Stimulated activated CD4-positive, alpha-beta T cell treated with anti-CD3 and anti-CD28 coated beads, Interleukin-12 subunit alpha, Interleukin-12 subunit beta, amount 100 ng/mL, for 4 hours (primary cell): ENCODE data around the gene RAB8B.

Source experiments
- DNase-seq: peaks from one replicate; pipeline ENCODE4 v3.0.0-alpha.2; 2020

The RAB8B gene

DNA sequence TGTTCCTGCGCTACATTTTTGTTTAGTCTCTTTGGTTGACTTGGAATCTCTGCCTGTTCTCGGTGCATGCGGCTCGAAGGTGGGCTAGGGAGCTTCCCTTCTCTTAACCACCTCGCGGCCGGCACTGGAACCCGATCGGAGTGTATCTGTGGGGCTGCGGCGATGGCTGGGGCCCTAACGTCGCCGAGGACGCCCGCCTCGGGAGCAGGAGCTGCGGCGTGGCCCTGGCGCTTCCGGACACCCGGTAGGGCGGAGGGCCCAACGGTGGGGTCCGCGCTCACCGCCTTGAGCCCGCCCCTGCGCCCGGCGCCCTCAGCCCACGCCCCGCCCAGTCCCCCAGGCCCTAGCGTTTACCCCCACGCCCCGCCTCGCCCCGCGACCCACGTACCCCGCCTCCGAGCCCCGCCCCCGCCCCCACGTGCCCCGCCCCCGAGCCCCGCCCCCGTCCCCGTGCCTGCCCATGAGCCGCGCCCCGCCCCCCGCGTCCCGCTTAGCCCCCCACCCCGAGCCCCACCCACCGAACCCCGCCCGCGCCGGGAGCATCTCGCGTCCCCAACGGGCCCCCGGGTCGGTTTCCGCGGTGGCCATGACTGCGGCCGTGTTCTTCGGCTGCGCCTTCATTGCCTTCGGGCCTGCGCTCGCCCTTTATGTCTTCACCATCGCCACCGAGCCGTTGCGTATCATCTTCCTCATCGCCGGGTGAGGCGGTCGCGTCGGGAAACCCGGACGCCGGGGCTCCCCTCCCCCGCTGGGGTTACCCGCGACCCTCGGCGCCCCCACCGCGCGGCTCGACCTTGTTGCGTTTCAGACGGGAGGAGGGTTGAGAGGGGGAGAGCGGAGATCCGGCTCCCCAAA lies 87.9 kb downstream of the RAB8B start, which contains the start of gene APH1B:
TSS of gene APH1B (plus strand) at position 568 of the 855 bp plus-strand sequence. CDS start at position 587, 19 bp downstream.
- DNase-seq = peak; percentile 74

DNA sequence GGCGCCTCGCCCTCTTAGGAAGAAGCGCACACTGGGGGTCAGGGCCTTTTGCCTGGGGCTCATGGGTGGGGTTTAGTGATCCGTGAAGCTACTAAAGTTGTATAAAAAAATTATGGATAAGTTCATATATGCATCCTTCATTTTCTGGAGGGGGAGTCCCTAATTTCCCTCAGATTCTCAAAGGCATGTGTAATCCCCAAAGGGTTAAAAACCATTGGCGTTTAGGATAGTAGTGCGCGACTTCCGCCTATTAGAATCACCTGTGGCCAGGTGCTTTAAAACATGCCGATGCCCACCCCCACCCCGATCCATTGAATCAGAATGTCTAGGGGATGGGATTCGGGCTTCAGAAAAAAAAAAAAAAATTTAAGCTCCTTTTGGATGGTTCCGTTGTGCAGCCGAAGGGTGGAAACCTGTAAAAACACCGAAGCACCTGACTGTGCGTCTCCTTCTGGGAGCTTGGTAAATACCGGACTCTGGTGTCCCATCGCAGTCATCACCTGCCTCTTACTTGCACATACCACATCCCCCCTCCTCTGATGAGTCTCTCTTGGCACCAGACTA lies 88.6 kb downstream of the RAB8B start:
- DNase-seq = no peak

DNA sequence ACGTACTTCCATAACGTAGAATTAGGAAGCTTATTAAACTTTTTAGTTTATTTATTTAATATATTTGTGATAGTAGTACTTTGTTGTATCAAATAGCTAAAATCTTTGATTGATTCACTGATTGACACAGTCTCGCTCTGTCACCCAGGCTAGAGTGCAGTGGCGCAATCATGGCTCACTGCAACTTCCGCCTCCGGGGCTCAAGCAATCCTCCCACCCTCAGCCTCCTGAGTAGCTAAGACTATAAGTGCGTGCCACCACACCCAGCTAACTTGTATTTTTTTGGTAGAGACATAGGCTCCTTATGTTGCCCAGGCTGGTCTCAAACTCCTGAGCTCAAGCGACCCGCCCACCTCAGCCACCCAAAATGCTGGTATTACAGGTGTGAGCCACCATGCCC lies 93.7 kb downstream of the RAB8B start:
- DNase-seq = no peak

DNA sequence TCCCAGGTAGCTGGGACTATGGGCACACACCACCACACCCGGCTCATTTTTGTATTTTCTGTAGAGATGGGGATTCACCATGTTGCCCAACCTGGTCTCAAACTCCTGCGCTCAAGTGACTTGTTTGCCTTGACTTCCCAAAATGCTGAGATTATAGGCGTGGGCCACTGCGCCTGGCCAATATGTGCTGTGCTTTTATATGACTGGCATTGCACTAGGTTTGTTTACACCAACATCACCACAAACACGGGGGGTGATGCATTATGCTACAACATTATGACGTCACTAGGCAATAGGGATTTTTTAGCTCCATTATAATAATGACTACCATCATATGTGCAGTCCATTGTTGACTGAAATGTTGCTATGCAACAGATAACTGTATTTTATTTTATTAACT lies 94.9 kb downstream of the RAB8B start:
- DNase-seq = no peak

DNA sequence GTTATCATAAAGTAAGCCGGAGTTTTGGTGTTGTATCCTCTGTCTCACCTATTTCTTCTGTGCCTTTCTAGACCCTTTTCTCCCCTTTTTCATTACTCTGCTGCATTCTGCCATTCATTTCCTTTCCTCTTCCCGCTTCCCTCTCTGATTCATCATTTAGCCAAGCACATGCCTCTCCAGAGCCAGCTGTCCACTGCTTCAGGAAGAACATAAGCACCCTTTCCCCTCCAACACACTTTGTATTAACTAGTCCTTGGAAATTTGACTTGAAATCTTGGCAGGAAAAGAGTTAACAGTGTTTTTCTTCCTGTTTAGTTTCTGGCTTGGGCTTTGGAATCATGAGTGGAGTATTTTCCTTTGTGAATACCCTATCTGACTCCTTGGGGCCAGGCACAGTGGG lies 97.7 kb downstream of the RAB8B start:
- DNase-seq = no peak

DNA sequence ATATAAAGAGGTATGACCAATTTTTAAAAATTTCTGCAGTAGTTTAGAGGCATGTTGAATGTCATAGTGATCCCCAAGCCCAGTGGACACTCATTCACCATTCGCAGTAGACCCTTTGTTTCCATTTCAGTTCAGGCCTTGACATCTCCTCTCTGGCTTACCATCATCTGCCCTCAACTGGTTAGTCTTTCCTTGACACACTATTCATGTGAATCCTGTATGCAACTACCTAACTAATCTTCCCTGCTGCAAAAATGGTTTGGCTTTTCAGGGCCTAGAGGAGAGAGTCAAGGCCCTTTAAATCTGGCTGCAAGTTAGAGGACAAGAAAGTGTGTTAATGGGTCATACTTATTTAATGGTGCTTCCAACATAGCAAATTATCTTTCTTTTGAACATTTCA lies 98.9 kb downstream of the RAB8B start:
- no peak for DNase-seq

DNA sequence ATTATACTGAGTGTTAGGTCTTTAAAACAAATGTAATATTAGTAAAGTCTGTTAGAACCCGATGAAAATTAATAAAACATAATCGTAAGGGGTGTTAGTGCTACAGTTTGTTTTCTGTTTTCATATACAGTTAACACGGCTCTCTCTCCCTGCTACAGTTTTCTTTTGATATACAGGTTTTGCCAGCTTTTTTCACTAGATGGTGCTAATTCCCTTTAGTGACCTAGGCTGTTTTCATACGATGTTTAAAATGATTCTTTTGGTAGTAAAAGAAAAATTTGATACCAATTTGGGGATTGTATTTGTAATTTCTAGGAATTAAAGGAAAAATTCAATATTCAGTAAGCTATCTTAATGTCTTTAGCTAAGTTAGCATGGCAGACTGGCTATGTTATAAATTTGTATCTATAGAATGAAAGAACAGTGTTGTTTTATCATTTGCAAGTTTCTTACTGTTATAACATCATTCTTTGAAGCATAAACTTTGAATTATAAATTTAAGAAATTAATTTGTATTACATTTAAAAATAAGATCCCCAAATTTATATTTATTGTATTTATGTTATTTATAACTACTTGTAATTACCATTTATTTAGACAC lies 99.5 kb downstream of the RAB8B start:
- no peak for DNase-seq

DNA sequence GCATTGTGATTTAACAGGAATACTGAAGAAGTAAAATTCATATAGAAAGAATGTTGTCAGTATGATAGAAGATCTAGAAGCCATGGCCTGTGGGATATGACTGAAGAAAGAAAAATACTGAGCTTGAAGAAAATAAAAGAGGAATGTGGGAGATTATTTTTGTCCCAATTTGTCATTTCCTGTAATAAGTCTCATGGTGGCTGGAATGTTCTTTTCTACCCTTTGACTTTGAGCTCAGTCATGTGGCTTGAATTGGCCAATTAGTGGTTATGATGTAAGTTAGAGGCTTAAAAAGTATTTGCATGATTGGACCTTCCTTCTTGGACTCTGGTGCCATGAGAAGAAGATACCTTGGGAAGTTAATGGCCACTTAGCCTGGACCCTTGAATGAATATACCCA lies 102.1 kb downstream of the RAB8B start:
- no peak for DNase-seq

DNA sequence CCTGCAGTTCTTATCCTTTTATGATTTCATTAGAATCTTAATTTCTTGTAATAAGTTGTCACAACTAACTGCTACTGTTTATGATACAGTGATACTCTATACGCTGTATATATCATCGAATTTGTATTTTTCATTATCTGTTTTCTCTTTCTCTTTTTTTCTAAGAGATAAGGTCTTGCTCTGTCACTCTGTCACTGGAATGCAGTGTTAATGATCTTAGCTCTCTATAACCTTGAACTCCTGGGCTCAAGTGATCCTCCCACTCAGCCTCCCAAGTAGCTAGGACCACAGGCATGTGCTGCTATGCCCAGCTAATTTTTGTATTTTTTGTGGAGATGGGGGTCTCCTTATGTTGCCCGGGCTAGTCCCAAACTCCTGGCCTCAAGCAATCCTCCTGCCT lies 102.8 kb downstream of the RAB8B start:
- no peak for DNase-seq

DNA sequence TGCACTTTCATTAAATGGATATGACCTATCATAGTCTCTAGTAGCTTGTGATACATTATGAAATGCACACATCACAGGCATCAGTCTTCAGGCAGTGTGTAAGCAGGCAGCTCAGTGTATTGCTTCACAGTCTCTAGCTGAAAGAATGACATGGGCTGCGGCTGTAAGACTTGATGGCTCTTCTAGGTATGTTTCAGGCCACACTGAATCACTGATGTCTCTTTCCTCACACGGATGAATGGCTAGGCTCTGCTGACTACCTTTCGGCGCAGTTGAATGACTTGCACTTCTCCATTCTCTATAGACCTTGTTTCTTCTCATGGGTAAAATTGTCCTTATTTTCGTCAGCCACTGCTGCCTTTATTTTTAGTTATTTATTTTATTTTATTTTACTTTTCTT lies 103.4 kb downstream of the RAB8B start:
- DNase-seq = no peak

DNA sequence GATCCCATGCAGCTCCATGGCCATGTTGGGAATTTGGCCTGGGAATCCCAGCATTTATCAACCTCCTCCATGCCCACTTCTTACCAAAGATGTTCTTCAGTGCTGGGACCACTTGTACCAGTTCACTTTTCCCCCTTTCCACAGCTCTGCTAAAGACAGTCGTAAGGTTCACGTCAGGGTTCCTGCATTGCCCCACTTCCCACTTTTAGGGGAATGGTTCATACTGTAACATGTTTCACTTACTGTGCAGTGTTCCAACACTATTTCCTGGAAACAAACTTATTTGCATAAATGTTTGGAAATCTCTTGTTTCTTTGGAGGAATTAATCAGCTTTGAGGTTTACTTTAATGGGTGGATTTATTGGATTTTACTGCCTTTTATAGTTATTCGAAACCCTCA lies 105.0 kb downstream of the RAB8B start:
- no peak for DNase-seq

DNA sequence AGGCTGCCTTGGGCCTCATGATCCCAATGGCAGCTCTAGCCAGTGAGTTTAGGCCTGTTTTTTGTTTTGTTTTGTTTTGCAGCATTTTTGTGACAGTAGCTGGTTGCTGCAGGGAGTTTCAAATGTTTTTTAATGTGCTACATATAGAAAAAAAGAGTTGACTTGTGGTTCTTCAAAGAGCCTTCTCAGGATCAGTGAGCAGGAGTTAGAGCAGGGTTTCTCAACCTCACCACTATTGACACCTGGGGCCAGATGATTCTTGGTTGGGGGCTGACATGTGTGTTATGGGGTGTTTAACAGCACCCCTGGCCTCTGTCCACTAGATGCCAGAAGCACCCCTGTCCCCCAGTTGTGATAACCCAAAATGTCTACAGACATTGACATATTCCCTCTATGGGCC lies 105.9 kb downstream of the RAB8B start:
- DNase-seq = no peak

DNA sequence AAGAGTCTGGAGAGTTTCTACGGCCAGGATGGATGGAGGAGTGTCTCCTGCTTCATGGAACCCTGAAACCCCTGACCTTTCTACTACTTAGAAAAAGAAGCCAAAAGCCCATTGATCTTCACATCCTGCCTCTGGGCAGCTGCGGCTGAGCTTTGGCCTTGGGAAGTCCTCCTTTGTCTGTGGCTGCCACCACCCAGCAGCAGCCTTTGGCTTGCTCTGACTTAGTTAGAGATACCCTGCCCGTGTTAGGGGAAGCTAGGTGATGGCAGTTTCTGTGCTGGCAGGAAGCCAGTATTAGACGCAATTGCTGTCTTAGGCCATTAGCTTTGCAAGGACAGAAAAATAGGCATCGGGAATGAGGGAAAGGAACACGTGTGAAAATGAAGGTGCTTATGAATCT lies 106.8 kb downstream of the RAB8B start:
- DNase-seq = no peak

DNA sequence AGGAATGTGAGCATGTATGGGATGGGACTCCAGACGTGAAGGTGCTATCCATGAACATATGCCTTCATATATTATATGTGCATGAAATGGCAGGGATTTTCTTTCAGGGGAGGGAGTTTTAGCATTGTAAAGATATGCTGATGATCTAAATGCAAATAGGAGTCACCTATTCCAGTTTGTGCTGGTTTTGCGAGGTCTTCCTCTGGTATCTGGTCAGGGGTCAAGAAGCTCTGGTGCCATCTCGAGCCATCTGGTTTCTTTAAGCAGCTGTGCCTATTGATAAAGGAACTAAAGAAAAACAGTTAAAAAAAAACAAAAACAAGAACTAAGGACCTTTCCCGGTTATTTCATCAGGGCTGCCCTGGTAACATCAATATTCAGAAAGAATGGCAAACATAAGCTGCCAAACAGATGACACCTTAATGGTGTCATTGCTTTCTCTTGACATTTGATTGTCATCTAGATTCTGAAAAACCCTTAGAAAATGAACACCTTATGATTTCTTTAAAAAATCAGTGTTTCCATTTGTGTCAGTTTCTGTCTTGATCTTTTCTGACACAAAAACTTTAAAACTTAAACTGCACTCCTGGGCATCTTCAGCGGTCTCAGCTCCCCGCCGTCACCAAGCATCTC lies 110.7 kb downstream of the RAB8B start:
- DNase-seq = no peak

DNA sequence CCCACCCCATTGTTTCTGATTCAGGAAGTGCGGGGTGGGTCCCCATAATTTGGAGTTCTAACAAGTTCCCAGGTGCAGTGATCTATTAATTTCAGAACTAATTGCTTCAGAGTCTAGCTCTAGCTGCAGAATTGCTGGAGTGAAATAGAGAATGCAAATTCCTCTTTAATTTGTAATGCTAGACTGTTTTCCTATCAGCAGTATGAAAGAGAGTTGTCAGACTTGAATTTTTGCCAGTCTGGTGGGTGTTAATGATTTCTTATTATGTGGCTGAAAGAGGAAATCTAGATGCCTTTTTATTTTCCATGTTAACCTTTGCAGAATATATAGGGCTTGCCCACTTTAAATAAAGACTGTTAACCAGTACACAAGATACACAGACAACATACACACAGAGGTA lies 111.7 kb downstream of the RAB8B start:
- no peak for DNase-seq

DNA sequence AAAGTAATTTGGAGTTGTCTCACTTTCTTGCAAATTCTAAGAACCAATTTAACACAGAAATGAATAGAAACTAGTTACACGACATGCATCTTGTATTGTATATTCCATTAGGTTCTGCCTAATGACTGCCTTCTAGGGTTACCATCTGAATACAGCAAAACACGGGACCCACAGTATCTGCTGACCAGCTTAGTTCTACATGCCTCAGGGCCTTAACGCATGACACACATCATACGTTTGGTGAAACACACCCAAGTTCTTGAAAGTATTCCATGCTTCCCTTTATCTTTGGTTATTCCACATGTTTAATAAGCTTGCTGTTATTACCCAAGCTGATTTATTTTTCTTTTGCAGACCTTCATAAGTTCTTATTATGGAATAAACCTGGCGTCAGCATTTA lies 115.9 kb downstream of the RAB8B start:
- no peak for DNase-seq

DNA sequence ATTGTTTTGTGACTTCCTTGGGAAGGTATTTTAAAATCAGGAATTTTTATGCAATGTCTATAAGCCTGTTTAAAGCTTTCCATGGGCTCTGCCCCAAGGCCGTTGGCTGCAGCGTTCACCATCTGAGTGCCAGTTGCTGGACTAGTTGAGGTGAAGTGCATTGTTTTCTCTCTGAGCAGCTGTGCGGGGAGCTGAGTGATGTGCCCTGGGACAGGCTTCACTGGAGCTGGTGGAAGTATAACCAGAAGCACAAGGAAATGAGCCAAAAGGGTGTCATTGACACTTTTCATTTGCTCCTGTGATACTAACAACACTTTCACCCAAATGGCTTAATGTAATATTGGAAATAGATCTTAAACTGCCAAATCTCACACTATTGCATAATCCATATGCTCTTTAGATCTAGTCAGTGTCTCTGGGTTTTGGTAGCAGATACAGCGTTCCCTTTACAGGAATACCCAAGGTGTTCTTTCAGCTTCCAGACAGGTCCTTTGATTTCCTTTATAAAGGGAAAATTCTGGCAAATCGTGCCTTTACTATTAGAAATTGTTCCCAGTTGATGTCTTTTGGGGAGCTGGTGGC lies 117.2 kb downstream of the RAB8B start:
- no peak for DNase-seq

DNA sequence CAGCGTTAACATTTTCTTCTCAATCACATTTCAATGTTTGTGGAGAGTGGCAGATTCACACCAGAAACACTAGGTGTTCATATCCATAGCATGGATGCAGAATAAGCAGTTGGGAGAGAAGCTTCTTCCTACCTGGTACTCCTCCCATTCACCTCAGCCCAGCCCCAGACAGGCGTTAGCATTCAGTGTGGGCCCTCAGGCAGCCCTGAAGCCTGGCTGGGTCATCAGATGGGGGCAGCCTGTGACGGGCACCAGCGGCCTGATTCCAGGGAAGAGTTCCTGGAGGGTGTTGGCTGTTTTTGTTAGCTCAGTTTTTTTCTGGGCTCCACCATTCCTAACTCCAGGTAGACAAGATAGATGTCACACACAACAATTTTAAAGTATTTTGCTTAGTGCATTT lies 119.1 kb downstream of the RAB8B start:
- DNase-seq = no peak

DNA sequence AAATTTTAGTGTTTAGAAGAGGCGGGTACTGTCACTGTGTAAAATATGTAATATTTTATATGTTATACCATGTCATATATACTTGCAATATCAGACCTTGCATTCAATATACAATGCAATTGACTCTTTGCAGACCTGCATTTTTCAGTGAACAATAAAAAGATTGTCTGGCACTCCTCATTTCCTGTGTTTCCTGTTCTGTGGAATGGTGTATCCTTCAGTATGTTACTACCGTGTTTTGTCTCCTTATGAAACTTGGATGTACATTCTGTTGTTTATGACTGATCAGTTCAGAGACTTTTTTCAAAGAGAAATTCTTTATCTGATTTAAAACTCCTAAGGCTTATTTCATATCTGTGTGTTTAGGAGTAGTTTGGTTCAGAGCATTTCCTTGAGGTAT lies 119.5 kb downstream of the RAB8B start:
- DNase-seq = no peak

DNA sequence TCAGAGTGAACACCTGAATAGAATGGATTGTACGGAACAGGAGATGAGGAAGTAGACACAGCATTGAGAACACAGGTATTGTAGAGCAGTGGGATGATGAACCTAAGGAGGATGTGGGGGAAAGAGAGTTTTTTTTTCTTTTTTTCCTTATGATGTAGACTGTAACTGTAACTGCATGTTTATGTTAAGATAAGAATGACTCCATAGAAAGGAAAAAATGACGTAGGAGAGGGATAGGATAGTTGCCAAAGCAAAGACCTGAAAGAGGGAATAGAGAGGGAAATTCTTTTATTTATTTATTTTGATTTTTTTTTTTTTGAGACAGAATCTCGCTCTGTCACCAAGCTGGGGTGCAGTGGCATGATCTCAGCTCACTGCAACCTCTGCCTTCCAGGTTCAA lies 121.2 kb downstream of the RAB8B start:
- no peak for DNase-seq

DNA sequence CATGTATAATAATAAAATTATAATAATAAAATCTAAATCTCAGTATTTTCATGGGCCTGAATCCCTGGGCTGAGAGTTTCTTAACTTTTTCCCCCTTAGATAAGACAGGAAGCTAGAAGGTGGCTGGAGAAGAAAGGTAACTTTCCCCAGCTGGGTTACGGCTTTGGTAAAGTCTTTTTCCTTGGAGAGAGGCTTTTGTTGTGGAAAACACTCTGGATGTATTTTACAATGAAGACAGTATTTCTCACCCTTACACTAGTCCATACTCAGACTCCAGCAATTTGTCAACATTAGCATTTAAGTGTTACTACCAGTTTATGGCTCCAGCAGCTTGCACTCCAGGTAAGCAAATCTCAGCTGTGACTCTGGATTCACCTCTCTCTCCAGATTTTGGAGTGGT lies 122.9 kb downstream of the RAB8B start:
- DNase-seq = no peak

DNA sequence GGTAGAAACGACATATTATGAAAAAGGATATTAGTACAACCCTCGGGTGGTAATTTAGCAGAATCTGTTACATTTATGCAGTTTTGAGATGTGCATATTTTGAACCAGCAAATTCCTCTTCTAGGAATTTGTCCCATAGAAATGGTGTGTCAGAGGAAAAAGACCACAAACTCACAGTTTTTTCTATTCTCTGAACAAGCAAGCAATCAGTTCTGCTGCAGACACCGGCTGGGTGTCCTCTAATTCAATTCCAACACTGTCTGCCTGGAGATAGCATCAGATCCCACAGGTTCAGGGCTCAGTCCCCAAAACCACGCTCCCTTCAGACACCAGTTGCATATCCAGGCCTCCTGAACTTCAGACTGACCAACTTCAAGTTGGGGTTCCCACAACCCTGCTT lies 124.4 kb downstream of the RAB8B start:
- DNase-seq = no peak

DNA sequence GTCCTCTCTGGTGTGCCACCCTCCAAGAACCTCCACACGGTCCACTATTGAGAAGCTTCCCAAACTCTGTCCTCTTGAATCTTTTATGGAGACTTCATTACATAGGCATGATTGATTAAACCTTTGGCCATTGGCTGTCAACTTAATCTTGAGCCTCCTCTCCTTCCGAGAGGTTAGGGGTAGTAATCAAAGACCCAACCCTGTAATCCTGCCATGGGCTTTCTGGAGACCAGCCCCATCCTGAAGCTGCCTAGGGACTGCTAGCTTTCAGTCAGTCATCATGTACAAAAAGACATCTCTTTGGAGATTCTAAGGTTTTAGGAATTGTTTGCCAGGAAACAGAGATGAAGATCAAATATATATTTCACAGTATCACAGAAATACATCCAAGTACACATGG lies 125.0 kb downstream of the RAB8B start:
- no peak for DNase-seq
